Neural cell (in vitro differentiated cells): Measurements from ENCODE around the gene CCDC85C.

Experiments used
- EP300 ChIP-seq: fragments of 450-650 bp; conservative IDR thresholded peaks from 2 replicates; pipeline ENCODE4 v1.6.1; 2014; ENCODE audit warnings: antibody characterized with exemption, mild to moderate bottlenecking, moderate library complexity; ENCODE audit not compliant: poor library complexity, severe bottlenecking
- POLR2AphosphoS5 ChIP-seq: IDR thresholded peaks from 2 replicates; pipeline ENCODE4 v1.6.1; 2012
- TAF1 ChIP-seq: IDR thresholded peaks from 2 replicates; pipeline ENCODE4 v1.6.1; 2012; ENCODE audit warnings: low read depth
- TF ChIP-seq, protein P1 (sequence below): fragments of 450-650 bp; IDR thresholded peaks from 2 replicates; pipeline ENCODE4 v1.5.1; 2014; ENCODE audit warnings: antibody characterized with exemption, mild to moderate bottlenecking, moderate library complexity; ENCODE audit not compliant: poor library complexity, severe bottlenecking

DNA sequence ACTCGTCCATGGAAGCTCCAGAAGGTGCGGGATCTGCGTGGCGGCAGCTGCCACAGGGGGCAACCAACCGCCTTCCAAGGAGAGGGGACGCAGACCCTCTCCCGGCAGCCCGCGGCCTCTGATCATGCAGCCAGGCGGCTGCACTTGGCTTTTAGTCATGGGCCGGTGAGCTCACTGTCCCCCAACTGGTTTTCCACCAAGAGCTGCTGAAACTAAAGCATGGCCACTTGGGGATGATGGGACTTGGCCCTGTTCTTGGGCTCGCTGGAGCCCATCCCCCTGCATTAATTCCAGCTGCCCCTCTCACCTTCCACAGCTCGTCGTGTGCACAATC is 39.1 kb downstream of the CCDC85C start:
- TF ChIP-seq TAF1 (no peak), POLR2AphosphoS5 (no peak), EP300 (no peak)
- TF ChIP-seq, protein P1, sequence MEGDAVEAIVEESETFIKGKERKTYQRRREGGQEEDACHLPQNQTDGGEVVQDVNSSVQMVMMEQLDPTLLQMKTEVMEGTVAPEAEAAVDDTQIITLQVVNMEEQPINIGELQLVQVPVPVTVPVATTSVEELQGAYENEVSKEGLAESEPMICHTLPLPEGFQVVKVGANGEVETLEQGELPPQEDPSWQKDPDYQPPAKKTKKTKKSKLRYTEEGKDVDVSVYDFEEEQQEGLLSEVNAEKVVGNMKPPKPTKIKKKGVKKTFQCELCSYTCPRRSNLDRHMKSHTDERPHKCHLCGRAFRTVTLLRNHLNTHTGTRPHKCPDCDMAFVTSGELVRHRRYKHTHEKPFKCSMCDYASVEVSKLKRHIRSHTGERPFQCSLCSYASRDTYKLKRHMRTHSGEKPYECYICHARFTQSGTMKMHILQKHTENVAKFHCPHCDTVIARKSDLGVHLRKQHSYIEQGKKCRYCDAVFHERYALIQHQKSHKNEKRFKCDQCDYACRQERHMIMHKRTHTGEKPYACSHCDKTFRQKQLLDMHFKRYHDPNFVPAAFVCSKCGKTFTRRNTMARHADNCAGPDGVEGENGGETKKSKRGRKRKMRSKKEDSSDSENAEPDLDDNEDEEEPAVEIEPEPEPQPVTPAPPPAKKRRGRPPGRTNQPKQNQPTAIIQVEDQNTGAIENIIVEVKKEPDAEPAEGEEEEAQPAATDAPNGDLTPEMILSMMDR = no peak
